GM23338 (cell line): ENCODE results near the gene RAD51B. TPM values are rescaled to one million over a fixed set of nuclear protein-coding genes. Genes with fewer than 3 reads are reported as not detected.

Experiments used
- ATAC-seq: fragments of 200-7000 bp; cut with Tn5 transposase; 3 replicates; pipeline ENCODE4 v1.9.1; 2020
- DNase-seq: peaks from one replicate; pipeline ENCODE4 v3.0.0-alpha.2; 2015; ENCODE audit warnings: low spot score
- H2AFZ ChIP-seq: fragments of 200-600 bp; sonication (generic); 2 replicates; pipeline ENCODE4 v1.8.0; 2016; ENCODE audit warnings: antibody characterized with exemption, mild to moderate bottlenecking, moderate library complexity
- H3F3A ChIP-seq: fragments of 200-600 bp; sonication (generic); replicated peaks from 2 replicates; pipeline ENCODE4 v1.8.0; 2017; ENCODE audit warnings: antibody characterized with exemption, mixed run types, low read depth
- H3K27ac ChIP-seq: fragments of 200-600 bp; sonication (generic); 2 replicates; pipeline ENCODE4 v1.6.1; 2016; ENCODE audit warnings: low read depth
- H3K27me3 ChIP-seq: fragments of 200-600 bp; sonication (generic); 2 replicates; pipeline ENCODE4 v1.8.0; 2016; ENCODE audit warnings: mild to moderate bottlenecking, mixed run types, moderate library complexity; ENCODE audit not compliant: insufficient read depth
- H3K36me3 ChIP-seq: fragments of 200-600 bp; sonication (generic); 2 replicates; pipeline ENCODE4 v1.8.0; 2016; ENCODE audit warnings: mild to moderate bottlenecking; ENCODE audit not compliant: insufficient read depth
- H3K4me1 ChIP-seq: fragments of 200-600 bp; sonication (generic); 2 replicates; pipeline ENCODE4 v1.8.0; 2016; ENCODE audit warnings: mild to moderate bottlenecking, moderate library complexity; ENCODE audit not compliant: insufficient read depth
- H3K4me2 ChIP-seq: fragments of 200-600 bp; sonication (generic); 2 replicates; pipeline ENCODE4 v1.7.1; 2017; ENCODE audit warnings: mixed run types
- H3K4me3 ChIP-seq: fragments of 200-600 bp; sonication (generic); 2 replicates; pipeline ENCODE4 v1.6.1; 2016; ENCODE audit warnings: mixed run types
- H3K79me2 ChIP-seq: fragments of 200-600 bp; sonication (generic); replicated peaks from 2 replicates; pipeline ENCODE4 v1.8.0; 2017; ENCODE audit warnings: mild to moderate bottlenecking; ENCODE audit not compliant: insufficient read depth
- H3K9me2 ChIP-seq: fragments of 200-600 bp; sonication (generic); 2 replicates; pipeline ENCODE4 v1.8.0; 2017; ENCODE audit not compliant: insufficient read depth
- H4K20me1 ChIP-seq: fragments of 200-600 bp; sonication (generic); replicated peaks from 2 replicates; pipeline ENCODE4 v1.8.0; 2017; ENCODE audit warnings: mild to moderate bottlenecking; ENCODE audit not compliant: insufficient read depth
- H3K27ac Mint-ChIP-seq: 2 replicates; pipeline ENCODE4 v1.8.0; 2020; ENCODE audit warnings: inconsistent platforms, mild to moderate bottlenecking, moderate library complexity, mixed read lengths
- H3K27me3 Mint-ChIP-seq: 3 replicates; pipeline ENCODE4 v1.8.0; 2022; ENCODE audit warnings: low read depth, mild to moderate bottlenecking, moderate library complexity, mixed read lengths, inconsistent platforms; ENCODE audit not compliant: insufficient read depth, poor library complexity
- H3K36me3 Mint-ChIP-seq: 3 replicates; pipeline ENCODE4 v1.8.0; 2021; ENCODE audit warnings: low read depth, mild to moderate bottlenecking, inconsistent platforms, moderate library complexity, mixed read lengths
- H3K4me1 Mint-ChIP-seq: 3 replicates; pipeline ENCODE4 v1.8.0; 2020; ENCODE audit warnings: mild to moderate bottlenecking, inconsistent platforms, mixed read lengths
- H3K4me3 Mint-ChIP-seq: 3 replicates; pipeline ENCODE4 v1.8.0; 2021; ENCODE audit warnings: moderate library complexity, mild to moderate bottlenecking, inconsistent platforms, mixed read lengths
- H3K9me3 Mint-ChIP-seq: 3 replicates; pipeline ENCODE4 v1.8.0; 2020; ENCODE audit warnings: moderate library complexity, mild to moderate bottlenecking, inconsistent platforms, mixed read lengths
- NANOG ChIP-seq: IDR thresholded peaks from 2 replicates; pipeline ENCODE4 v1.6.1; 2016; ENCODE audit warnings: antibody characterized with exemption, borderline replicate concordance
- polyA plus RNA-seq: library from polyadenylated mRNA; unstranded; fragments of >200 nt; fragmentation: Nextera tagmentation; extraction: Ambion mirVana; gene quantifications from 2 replicates; pipeline ENCODE4 v1.2.1, GENCODE V29; 2016
- total RNA-seq: library from RNA; depleted of rRNA; stranded (reverse); fragments of >200 nt; shearing (Covaris generic); gene quantifications from 2 replicates; pipeline ENCODE4 v1.2.3, GENCODE V29; 2014
- TF ChIP-seq, protein P1 (sequence below): IDR thresholded peaks from 2 replicates; pipeline ENCODE4 v1.6.1; 2016; ENCODE audit warnings: antibody characterized with exemption
- TF ChIP-seq, protein P2 (sequence below), 2 experiments: fragments of 200-600 bp in 1 of 2; sonication (generic) in 1 of 2; conservative IDR thresholded peaks; 2 replicates each; pipeline versions ENCODE4 v1.5.1 to v1.6.1; 2016 to 2017; ENCODE audit warnings: antibody characterized with exemption in 2 of 2, low read depth in 2 of 2, mild to moderate bottlenecking in 2 of 2, moderate library complexity in 1 of 2
- TF ChIP-seq, protein P3 (sequence below): fragments of 250-450 bp; sonication (Bioruptor Pico); IDR thresholded peaks from 2 replicates; pipeline ENCODE4 v1.5.0; 2020; ENCODE audit warnings: mild to moderate bottlenecking, moderate library complexity

Gene RAD51B
- total and polyA plus RNA-seq, 2 experiments from 2014 or later, result 15.7 to 29.1 TPM

DNA sequence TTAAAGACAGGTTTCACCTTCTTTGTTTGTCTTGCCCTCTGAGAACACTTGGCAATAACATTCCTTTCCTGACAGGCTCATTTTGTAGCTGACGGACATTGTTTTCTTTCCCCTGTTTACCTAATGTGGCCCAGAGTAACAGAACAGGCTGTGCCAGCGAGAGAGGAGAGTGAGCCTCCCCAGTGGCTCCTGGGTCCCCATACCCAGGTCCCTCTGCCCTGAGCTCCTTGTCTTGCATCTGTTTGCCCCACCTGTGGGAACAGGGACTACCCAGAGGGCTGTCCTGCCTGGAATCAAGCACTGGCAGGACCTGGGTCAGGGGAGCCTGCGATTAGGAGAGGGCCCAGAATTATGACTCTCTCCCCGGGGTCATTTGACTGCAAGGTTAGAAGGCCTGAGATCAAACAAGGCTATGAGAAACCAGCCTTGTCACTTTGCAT is 750.4 kb downstream of the RAD51B start:
- no peak overlapping the region for H3K27ac Mint-ChIP-seq
- ATAC-seq, result no peak
- H3K4me1 ChIP-seq, result no peaks in the 10 kb centered on the region
- no peaks in the 10 kb centered on the region; the same call in none of the 2 replicates for H3K9me2 ChIP-seq
- no peaks in the 10 kb centered on the region for H3F3A ChIP-seq
- TF ChIP-seq NANOG, result no peak
- TF ChIP-seq, protein P1, sequence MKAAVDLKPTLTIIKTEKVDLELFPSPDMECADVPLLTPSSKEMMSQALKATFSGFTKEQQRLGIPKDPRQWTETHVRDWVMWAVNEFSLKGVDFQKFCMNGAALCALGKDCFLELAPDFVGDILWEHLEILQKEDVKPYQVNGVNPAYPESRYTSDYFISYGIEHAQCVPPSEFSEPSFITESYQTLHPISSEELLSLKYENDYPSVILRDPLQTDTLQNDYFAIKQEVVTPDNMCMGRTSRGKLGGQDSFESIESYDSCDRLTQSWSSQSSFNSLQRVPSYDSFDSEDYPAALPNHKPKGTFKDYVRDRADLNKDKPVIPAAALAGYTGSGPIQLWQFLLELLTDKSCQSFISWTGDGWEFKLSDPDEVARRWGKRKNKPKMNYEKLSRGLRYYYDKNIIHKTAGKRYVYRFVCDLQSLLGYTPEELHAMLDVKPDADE, result no peak
- TF ChIP-seq, protein P2, sequence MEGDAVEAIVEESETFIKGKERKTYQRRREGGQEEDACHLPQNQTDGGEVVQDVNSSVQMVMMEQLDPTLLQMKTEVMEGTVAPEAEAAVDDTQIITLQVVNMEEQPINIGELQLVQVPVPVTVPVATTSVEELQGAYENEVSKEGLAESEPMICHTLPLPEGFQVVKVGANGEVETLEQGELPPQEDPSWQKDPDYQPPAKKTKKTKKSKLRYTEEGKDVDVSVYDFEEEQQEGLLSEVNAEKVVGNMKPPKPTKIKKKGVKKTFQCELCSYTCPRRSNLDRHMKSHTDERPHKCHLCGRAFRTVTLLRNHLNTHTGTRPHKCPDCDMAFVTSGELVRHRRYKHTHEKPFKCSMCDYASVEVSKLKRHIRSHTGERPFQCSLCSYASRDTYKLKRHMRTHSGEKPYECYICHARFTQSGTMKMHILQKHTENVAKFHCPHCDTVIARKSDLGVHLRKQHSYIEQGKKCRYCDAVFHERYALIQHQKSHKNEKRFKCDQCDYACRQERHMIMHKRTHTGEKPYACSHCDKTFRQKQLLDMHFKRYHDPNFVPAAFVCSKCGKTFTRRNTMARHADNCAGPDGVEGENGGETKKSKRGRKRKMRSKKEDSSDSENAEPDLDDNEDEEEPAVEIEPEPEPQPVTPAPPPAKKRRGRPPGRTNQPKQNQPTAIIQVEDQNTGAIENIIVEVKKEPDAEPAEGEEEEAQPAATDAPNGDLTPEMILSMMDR (conservative IDR thresholded peaks at IDR 0.05; ENCODE audit: low read depth in 2 of 2), result no peak
- TF ChIP-seq, protein P3, sequence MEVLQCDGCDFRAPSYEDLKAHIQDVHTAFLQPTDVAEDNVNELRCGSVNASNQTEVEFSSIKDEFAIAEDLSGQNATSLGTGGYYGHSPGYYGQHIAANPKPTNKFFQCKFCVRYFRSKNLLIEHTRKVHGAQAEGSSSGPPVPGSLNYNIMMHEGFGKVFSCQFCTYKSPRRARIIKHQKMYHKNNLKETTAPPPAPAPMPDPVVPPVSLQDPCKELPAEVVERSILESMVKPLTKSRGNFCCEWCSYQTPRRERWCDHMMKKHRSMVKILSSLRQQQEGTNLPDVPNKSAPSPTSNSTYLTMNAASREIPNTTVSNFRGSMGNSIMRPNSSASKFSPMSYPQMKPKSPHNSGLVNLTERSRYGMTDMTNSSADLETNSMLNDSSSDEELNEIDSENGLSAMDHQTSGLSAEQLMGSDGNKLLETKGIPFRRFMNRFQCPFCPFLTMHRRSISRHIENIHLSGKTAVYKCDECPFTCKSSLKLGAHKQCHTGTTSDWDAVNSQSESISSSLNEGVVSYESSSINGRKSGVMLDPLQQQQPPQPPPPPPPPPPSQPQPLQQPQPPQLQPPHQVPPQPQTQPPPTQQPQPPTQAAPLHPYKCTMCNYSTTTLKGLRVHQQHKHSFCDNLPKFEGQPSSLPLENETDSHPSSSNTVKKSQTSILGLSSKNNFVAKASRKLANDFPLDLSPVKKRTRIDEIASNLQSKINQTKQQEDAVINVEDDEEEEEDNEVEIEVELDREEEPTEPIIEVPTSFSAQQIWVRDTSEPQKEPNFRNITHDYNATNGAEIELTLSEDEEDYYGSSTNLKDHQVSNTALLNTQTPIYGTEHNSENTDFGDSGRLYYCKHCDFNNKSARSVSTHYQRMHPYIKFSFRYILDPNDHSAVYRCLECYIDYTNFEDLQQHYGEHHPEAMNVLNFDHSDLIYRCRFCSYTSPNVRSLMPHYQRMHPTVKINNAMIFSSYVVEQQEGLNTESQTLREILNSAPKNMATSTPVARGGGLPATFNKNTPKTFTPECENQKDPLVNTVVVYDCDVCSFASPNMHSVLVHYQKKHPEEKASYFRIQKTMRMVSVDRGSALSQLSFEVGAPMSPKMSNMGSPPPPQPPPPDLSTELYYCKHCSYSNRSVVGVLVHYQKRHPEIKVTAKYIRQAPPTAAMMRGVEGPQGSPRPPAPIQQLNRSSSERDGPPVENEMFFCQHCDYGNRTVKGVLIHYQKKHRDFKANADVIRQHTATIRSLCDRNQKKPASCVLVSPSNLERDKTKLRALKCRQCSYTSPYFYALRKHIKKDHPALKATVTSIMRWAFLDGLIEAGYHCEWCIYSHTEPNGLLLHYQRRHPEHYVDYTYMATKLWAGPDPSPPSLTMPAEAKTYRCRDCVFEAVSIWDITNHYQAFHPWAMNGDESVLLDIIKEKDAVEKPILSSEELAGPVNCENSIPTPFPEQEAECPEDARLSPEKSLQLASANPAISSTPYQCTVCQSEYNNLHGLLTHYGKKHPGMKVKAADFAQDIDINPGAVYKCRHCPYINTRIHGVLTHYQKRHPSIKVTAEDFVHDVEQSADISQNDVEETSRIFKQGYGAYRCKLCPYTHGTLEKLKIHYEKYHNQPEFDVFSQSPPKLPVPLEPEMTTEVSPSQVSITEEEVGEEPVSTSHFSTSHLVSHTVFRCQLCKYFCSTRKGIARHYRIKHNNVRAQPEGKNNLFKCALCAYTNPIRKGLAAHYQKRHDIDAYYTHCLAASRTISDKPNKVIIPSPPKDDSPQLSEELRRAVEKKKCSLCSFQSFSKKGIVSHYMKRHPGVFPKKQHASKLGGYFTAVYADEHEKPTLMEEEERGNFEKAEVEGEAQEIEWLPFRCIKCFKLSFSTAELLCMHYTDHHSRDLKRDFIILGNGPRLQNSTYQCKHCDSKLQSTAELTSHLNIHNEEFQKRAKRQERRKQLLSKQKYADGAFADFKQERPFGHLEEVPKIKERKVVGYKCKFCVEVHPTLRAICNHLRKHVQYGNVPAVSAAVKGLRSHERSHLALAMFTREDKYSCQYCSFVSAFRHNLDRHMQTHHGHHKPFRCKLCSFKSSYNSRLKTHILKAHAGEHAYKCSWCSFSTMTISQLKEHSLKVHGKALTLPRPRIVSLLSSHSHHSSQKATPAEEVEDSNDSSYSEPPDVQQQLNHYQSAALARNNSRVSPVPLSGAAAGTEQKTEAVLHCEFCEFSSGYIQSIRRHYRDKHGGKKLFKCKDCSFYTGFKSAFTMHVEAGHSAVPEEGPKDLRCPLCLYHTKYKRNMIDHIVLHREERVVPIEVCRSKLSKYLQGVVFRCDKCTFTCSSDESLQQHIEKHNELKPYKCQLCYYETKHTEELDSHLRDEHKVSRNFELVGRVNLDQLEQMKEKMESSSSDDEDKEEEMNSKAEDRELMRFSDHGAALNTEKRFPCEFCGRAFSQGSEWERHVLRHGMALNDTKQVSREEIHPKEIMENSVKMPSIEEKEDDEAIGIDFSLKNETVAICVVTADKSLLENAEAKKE, result no peak
- peaks cover 6% of the 10 kb centered on the region; the same call in 1 of the 3 replicates for H3K4me1 Mint-ChIP-seq
- peaks cover 12% of the 10 kb centered on the region for H3K9me3 Mint-ChIP-seq
- no peaks in the 10 kb centered on the region for H4K20me1 ChIP-seq
- H2AFZ ChIP-seq, result no peak overlapping the region
- H3K4me2 ChIP-seq, result no peak overlapping the region
- H3K27ac ChIP-seq, result no peak overlapping the region
- no peak for DNase-seq
- no peaks in the 10 kb centered on the region for H3K79me2 ChIP-seq
- H3K4me3 ChIP-seq, result no peak overlapping the region
- H3K27me3 Mint-ChIP-seq, result peaks cover 8% of the 10 kb centered on the region
- H3K36me3 Mint-ChIP-seq, result peaks cover 7% of the 10 kb centered on the region; the same call in 1 of the 3 replicates
- no peak overlapping the region for H3K4me3 Mint-ChIP-seq
- H3K36me3 ChIP-seq, result no peaks in the 10 kb centered on the region
- no peaks in the 10 kb centered on the region for H3K27me3 ChIP-seq
